IPS-NIHi7 (cell line): Measurements from ENCODE around the gene CAMKMT.

Source experiments
- DNase-seq: peaks from one replicate; pipeline ENCODE4 v3.0.0; 2012; ENCODE audit warnings: mixed read lengths; ENCODE audit errors: extremely low spot score

CAMKMT gene

GRCh38 chr2:44770221-44771195 is 408.8 kb downstream of the CAMKMT start:
- peak; percentile 54 for DNase-seq

GRCh38 chr2:44771522-44771921 is 409.8 kb downstream of the CAMKMT start:
- DNase-seq, result no peak

GRCh38 chr2:44772131-44772530 is 410.4 kb downstream of the CAMKMT start:
- no peak for DNase-seq

- DNase-seq, result no peak
These were observed 411.1 kb downstream of the CAMKMT start for GRCh38 chr2:44772669-44773378.

GRCh38 chr2:44774826-44775492 is 413.2 kb downstream of the CAMKMT start:
- no peak for DNase-seq

GRCh38 chr2:44777036-44777435 is 415.3 kb downstream of the CAMKMT start:
- no peak for DNase-seq

GRCh38 chr2:44777537-44777936 is 415.8 kb downstream of the CAMKMT start:
- DNase-seq, result no peak

- peak; percentile 60 for DNase-seq
These were observed 416.5 kb downstream of the CAMKMT start for GRCh38 chr2:44778221-44778654.

GRCh38 chr2:44778671-44779476 is 417.1 kb downstream of the CAMKMT start:
- DNase-seq, result peak; percentile 76

GRCh38 chr2:44779793-44780192 is 418.0 kb downstream of the CAMKMT start:
- no peak for DNase-seq

GRCh38 chr2:44780406-44780805 is 418.7 kb downstream of the CAMKMT start:
- DNase-seq, result no peak

GRCh38 chr2:44785433-44785832 is 423.7 kb downstream of the CAMKMT start:
- DNase-seq, result no peak

GRCh38 chr2:44786045-44786816 is 424.5 kb downstream of the CAMKMT start:
- no peak for DNase-seq

GRCh38 chr2:44786817-44787214 is 425.1 kb downstream of the CAMKMT start:
- DNase-seq, result no peak

- no peak for DNase-seq
These were observed 425.9 kb downstream of the CAMKMT start for GRCh38 chr2:44787663-44788062.

- DNase-seq, result no peak
These were observed 427.7 kb downstream of the CAMKMT start for GRCh38 chr2:44789446-44789845.

GRCh38 chr2:44789971-44790721 is 428.4 kb downstream of the CAMKMT start:
- DNase-seq, result peak; percentile 44

- peak; percentile 42 for DNase-seq
These were observed 431.6 kb downstream of the CAMKMT start for GRCh38 chr2:44793322-44793870.

GRCh38 chr2:44796771-44797170 is 435.0 kb downstream of the CAMKMT start:
- no peak for DNase-seq
